Panc1 (cell line): ENCODE data around the gene MACROH2A1. TPM values are rescaled to one million over a fixed set of nuclear protein-coding genes. Genes with fewer than 3 reads are reported as not detected.

ENCODE experiments used
- ATAC-seq: fragments of 200-7000 bp; cut with Tn5 transposase; 2 replicates; pipeline ENCODE4 v1.9.1; 2020; ENCODE audit warnings: mild to moderate bottlenecking, moderate library complexity
- BruUV-seq: library from RNA; stranded (reverse); fragments of 400-500 nt; replicated peaks from 2 replicates; lab custom pipeline; 2021; lab: Mats Ljungman, UMichigan
- CTCF ChIA-PET: fragments of 300-600 bp; sonication (Branson Sonifier 250); formaldehyde crosslinking; loops from one replicate; lab custom pipeline; 2022; ENCODE audit warnings: antibody characterized with exemption; lab: Charles Lee
- POLR2A ChIA-PET: fragments of 300-600 bp; sonication (Branson Sonifier 250); formaldehyde crosslinking; loops from one replicate; lab custom pipeline; 2022; ENCODE audit warnings: antibody characterized with exemption; lab: Charles Lee
- DNase-seq: peaks from one replicate; pipeline ENCODE4 v3.0.0-alpha.2; 2010; ENCODE audit warnings: low read depth, low spot score
- H3K27ac ChIP-seq: 2 replicates; pipeline ENCODE4 v1.5.1; 2011; ENCODE audit warnings: mild to moderate bottlenecking, low read length, inconsistent platforms
- H3K27me3 ChIP-seq: fragments of 200-500 bp; sonication (Bioruptor generic); 2 replicates; pipeline ENCODE4 v1.6.0; 2014; ENCODE audit warnings: low read length, inconsistent platforms; ENCODE audit not compliant: control insufficient read depth, insufficient read depth
- H3K36me3 ChIP-seq: fragments of 200-500 bp; sonication (Bioruptor generic); 2 replicates; pipeline ENCODE4 v1.5.1; 2014; ENCODE audit warnings: inconsistent platforms, mild to moderate bottlenecking, low read length, moderate library complexity; ENCODE audit not compliant: control insufficient read depth, insufficient read depth
- H3K4me1 ChIP-seq: 2 replicates; pipeline ENCODE4 v1.5.1; 2011; ENCODE audit warnings: inconsistent platforms, mild to moderate bottlenecking, low read length, moderate library complexity; ENCODE audit not compliant: control insufficient read depth, insufficient read depth
- H3K4me3 ChIP-seq, 2 experiments: 2 replicates each; pipeline ENCODE4 v1.5.1; 2011 to 2012; ENCODE audit warnings: low read depth in 2 of 2, low read length in 2 of 2, mild to moderate bottlenecking in 2 of 2, inconsistent platforms in 1 of 2, moderate library complexity in 1 of 2
- H3K9me3 ChIP-seq: fragments of 200-500 bp; sonication (Bioruptor generic); 2 replicates; pipeline ENCODE4 v1.5.1; 2014; ENCODE audit warnings: low read depth, mild to moderate bottlenecking, inconsistent platforms, low read length, moderate library complexity; ENCODE audit not compliant: control insufficient read depth, insufficient read depth
- CTCF ChIP-seq: fragments of 450-650 bp; IDR thresholded peaks from 2 replicates; pipeline ENCODE4 v1.5.1; 2017; ENCODE audit warnings: mild to moderate bottlenecking
- POLR2AphosphoS5 ChIP-seq: IDR thresholded peaks from 2 replicates; pipeline ENCODE4 v1.6.1; 2012; ENCODE audit warnings: mild to moderate bottlenecking, low read depth, low read length, moderate library complexity
- REST ChIP-seq, 2 experiments: IDR thresholded peaks; 2 replicates each; pipeline ENCODE4 v1.6.1; 2011 to 2012; ENCODE audit warnings: low read depth in 2 of 2, control low read depth in 1 of 2, low read length in 1 of 2, mild to moderate bottlenecking in 1 of 2, moderate library complexity in 1 of 2; ENCODE audit not compliant: insufficient read depth in 1 of 2
- SIN3A ChIP-seq: IDR thresholded peaks from 2 replicates; pipeline ENCODE4 v1.6.1; 2012; ENCODE audit warnings: low read depth, mild to moderate bottlenecking, low read length, moderate library complexity, borderline replicate concordance; ENCODE audit not compliant: insufficient read depth
- TCF7L2 ChIP-seq: IDR thresholded peaks from 2 replicates; pipeline ENCODE4 v1.6.1; 2011; ENCODE audit warnings: mild to moderate bottlenecking, low read depth, low read length, inconsistent platforms
- in situ Hi-C: cut with HindIII; loops from 2 replicates; pipeline ENCODE4 v1.10.0; 2016; ENCODE audit warnings: low sequenced_read_pairs, low pct_unique_long_range_greater_than_20kb
- intact Hi-C: fragments of 100-400 bp; cut with micrococcal nuclease; formaldehyde crosslinking; loops from one replicate; pipeline ENCODE4 v1.10.0; 2022; ENCODE audit not compliant: unreplicated experiment
- total RNA-seq: library from RNA; stranded (reverse); gene quantifications from one replicate; pipeline ENCODE4 v1.2.1, GENCODE V29; 2021; ENCODE audit not compliant: unreplicated experiment

Gene MACROH2A1
- total RNA-seq, 1 experiment from 2014 or later, result 162 TPM

DNA sequence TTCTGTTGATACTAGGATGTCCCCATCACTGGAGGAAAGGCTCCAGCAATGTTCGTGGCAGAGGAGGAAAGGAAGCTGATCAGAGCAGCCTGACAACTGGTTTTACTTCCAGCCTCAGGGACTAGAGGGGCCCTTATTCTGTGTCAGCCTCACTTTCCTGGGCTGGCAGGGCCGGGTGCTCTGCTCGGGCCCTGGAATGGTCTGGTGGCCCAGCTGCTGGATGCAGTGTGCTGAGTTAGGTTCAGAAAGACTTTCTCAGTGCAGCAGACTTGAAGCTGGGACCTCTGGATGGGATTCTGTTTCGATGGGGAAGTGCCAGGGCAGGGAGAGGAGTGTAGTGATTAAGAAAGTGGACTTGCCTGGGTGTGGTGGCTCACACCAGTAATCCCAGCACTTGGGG lies 81.0 kb downstream of the MACROH2A1 start:
- in situ Hi-C loops, result no loop called here
- no peaks in the 10 kb centered on the region for H3K36me3 ChIP-seq
- BruUV-seq, result no TSS peak
- no peaks in the 10 kb centered on the region for H3K4me1 ChIP-seq
- no peak overlapping the region for H3K27ac ChIP-seq
- H3K27me3 ChIP-seq, result no peaks in the 10 kb centered on the region; the same call in 1 of the 2 replicates
- H3K4me3 ChIP-seq, result no peak overlapping the region
- TF ChIP-seq POLR2AphosphoS5 (no peak), SIN3A (no peak), CTCF (no peak), REST (IDR thresholded peaks at IDR 0.05; ENCODE audit: insufficient read depth in 1 of 2, low read depth in 2 of 2, low read length in 1 of 2) (no peak), TCF7L2 (no peak)
- H3K9me3 ChIP-seq, result no peaks in the 10 kb centered on the region
- intact Hi-C loops, result no loop called here
- CTCF ChIA-PET, result interaction anchor here (0.6 kb wide), 1 partner anchor 339 kb away, joined by 3 read pairs; no protein-coding TSS in a partner anchor
- ATAC-seq, result no peak
- POLR2A ChIA-PET, result no interaction called here
- no peak for DNase-seq

DNA sequence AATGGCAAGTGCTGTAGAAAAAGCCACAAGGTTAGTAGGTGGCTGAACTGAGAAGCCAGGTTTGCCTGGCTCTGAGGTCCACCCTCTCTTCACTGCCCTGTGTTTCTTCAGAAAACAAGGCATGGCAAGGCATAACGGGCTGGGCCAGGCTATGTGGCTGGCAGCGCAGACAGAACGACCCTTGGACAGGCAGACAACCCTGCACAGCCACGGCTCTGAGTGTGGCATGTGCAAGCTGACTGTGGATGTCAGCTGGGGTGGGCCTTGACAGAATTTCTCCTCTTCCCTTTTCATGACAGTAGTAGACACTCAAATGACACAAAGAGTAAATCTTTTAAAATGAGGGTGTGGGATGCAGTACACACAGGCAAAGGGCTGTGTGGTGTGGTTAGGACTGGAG lies 81.7 kb downstream of the MACROH2A1 start:
- intact Hi-C loops (no loop called here), in situ Hi-C loops (no loop called here)
- ChIA-PET CTCF (no interaction called here), POLR2A (no interaction called here)
- H3K9me3 ChIP-seq, result no peaks in the 10 kb centered on the region
- no peak for ATAC-seq
- no peaks in the 10 kb centered on the region for H3K36me3 ChIP-seq
- no peak for TF ChIP-seq CTCF
- no peak for TF ChIP-seq POLR2AphosphoS5
- no peak for TF ChIP-seq TCF7L2
- TF ChIP-seq REST (IDR thresholded peaks at IDR 0.05; ENCODE audit: insufficient read depth in 1 of 2, low read depth in 2 of 2, low read length in 1 of 2), result no peak
- no peak for TF ChIP-seq SIN3A
- no peak overlapping the region for H3K27ac ChIP-seq
- no peak overlapping the region for H3K4me3 ChIP-seq
- DNase-seq, result no peak
- BruUV-seq, result no TSS peak
- H3K27me3 ChIP-seq, result no peaks in the 10 kb centered on the region; the same call in 1 of the 2 replicates
- H3K4me1 ChIP-seq, result no peaks in the 10 kb centered on the region
